22Rv1 (cell line): Measurements from ENCODE around the gene SPDYC.
"Not testable (repeated sequence)": the region's sequence is repeated elsewhere in the genome, so short reads cannot be mapped to it uniquely, and the experiment has no call there.

Experiments used
- H3K27ac ChIP-seq: fragments of 450-650 bp; 2 replicates; pipeline ENCODE4 v1.5.1; 2017
- CTCF ChIP-seq: fragments of 450-650 bp; IDR thresholded peaks from 2 replicates; pipeline ENCODE4 v1.5.1; 2017; ENCODE audit warnings: mild to moderate bottlenecking
- ZFX ChIP-seq: fragments of 450-650 bp; IDR thresholded peaks from 2 replicates; pipeline ENCODE4 v1.6.1; 2017; ENCODE audit warnings: antibody characterized with exemption, borderline replicate concordance

The SPDYC gene

GRCh38 chr11:65135633-65136145, 34.3 kb upstream of the SPDYC start:
- TF ChIP-seq ZFX (no peak), CTCF (no peak)
- peak overlapping the region; percentile 98 for H3K27ac ChIP-seq

- no peak for TF ChIP-seq CTCF
- TF ChIP-seq ZFX = no peak
Measured at GRCh38 chr11:65136515-65137096, 33.4 kb upstream of the SPDYC start.

GRCh38 chr11:65141896-65142494, 28.0 kb upstream of the SPDYC start:
- H3K27ac ChIP-seq = no peak overlapping the region
- TF ChIP-seq CTCF (no peak), ZFX (no peak)

More at GRCh38 chr11:65136515-65137096, 33.4 kb upstream of the SPDYC start:
- no peak overlapping the region for H3K27ac ChIP-seq

- no peak for TF ChIP-seq CTCF
- no peak for TF ChIP-seq ZFX
- no peak overlapping the region for H3K27ac ChIP-seq
Measured at GRCh38 chr11:65147352-65148075, 22.5 kb upstream of the SPDYC start.

GRCh38 chr11:65148657-65149056, 21.4 kb upstream of the SPDYC start:
- TF ChIP-seq ZFX = no peak
- no peak for TF ChIP-seq CTCF
- no peak overlapping the region for H3K27ac ChIP-seq

- H3K27ac ChIP-seq = not testable (repeated sequence)
Measured at GRCh38 chr11:65150131-65150508, 19.9 kb upstream of the SPDYC start.

- no peak overlapping the region for H3K27ac ChIP-seq
- no peak for TF ChIP-seq CTCF
Measured at GRCh38 chr11:65150509-65151299, 19.3 kb upstream of the SPDYC start.
